IMR-90 (cell line): ENCODE measurements around the gene GAPVD1. TPM values are rescaled to one million over a fixed set of nuclear protein-coding genes. Genes with fewer than 3 reads are reported as not detected.

Source experiments
- ATAC-seq: fragments of 200-7000 bp; cut with Tn5 transposase; 2 replicates; pipeline ENCODE4 v1.9.1; 2020; ENCODE audit warnings: low read depth, mild to moderate bottlenecking, moderate library complexity
- BruUV-seq: library from RNA; stranded (reverse); fragments of 400-500 nt; replicated peaks from 2 replicates; lab custom pipeline; 2021; lab: Mats Ljungman, UMichigan
- CTCF ChIA-PET: fragments of 300-600 bp; formaldehyde crosslinking; extraction: SDS; loops from one replicate; lab custom pipeline; 2021; ENCODE audit warnings: antibody characterized with exemption; lab: Yijun Ruan, JAX
- POLR2A ChIA-PET: fragments of 300-600 bp; sonication (Branson Sonifier 250); formaldehyde crosslinking; loops from one replicate; lab custom pipeline; 2022; ENCODE audit warnings: antibody characterized with exemption; ENCODE audit not compliant: unreplicated experiment; lab: Charles Lee
- DNase-seq: peaks from one replicate; pipeline ENCODE4 v3.0.0; 2013
- H2AFZ ChIP-seq: replicated peaks from 2 replicates; pipeline ENCODE3; 2013; ENCODE audit warnings: low read length, mild to moderate bottlenecking; ENCODE audit not compliant: poor library complexity
- H2AK5ac ChIP-seq: 2 replicates; pipeline ENCODE4 v1.6.1; 2013; ENCODE audit warnings: low read depth, low read length, inconsistent platforms
- H2AK9ac ChIP-seq: replicated peaks from 2 replicates; pipeline ENCODE3; 2013; ENCODE audit warnings: mild to moderate bottlenecking, low read depth, low read length, moderate library complexity; ENCODE audit not compliant: poor library complexity
- H2BK120ac ChIP-seq: 2 replicates; pipeline ENCODE4 v1.6.1; 2013; ENCODE audit warnings: low read depth, low read length, inconsistent platforms
- H2BK15ac ChIP-seq: 3 replicates; pipeline ENCODE4 v1.6.1; 2013; ENCODE audit warnings: low read depth, low read length, inconsistent platforms
- H2BK20ac ChIP-seq: 2 replicates; pipeline ENCODE4 v1.6.1; 2013; ENCODE audit warnings: low read depth, mild to moderate bottlenecking, inconsistent platforms, low read length, moderate library complexity
- H2BK5ac ChIP-seq: 2 replicates; pipeline ENCODE4 v1.6.1; 2013; ENCODE audit warnings: mild to moderate bottlenecking, low read depth, low read length, inconsistent platforms; ENCODE audit not compliant: poor library complexity, severe bottlenecking
- H3K14ac ChIP-seq: replicated peaks from 2 replicates; pipeline ENCODE4 v1.6.1; 2013; ENCODE audit warnings: low read depth, low read length, inconsistent platforms
- H3K18ac ChIP-seq: 2 replicates; pipeline ENCODE4 v1.6.1; 2013; ENCODE audit warnings: low read depth, low read length, control low read depth
- H3K23ac ChIP-seq: 2 replicates; pipeline ENCODE4 v1.6.1; 2013; ENCODE audit warnings: low read depth, low read length, inconsistent platforms
- H3K27ac ChIP-seq: 2 replicates; pipeline ENCODE4 v1.5.1; 2013; ENCODE audit warnings: mild to moderate bottlenecking, control low read depth, low read length; ENCODE audit not compliant: insufficient read depth
- H3K27me3 ChIP-seq: 2 replicates; pipeline ENCODE4 v1.6.1; 2013; ENCODE audit warnings: low read length; ENCODE audit not compliant: control insufficient read depth, insufficient read depth
- H3K36me3 ChIP-seq: 2 replicates; pipeline ENCODE4 v1.6.1; 2013; ENCODE audit warnings: low read length, mixed read lengths; ENCODE audit not compliant: control insufficient read depth, insufficient read depth
- H3K4ac ChIP-seq: 2 replicates; pipeline ENCODE4 v1.6.1; 2013; ENCODE audit warnings: low read depth, low read length, inconsistent platforms
- H3K4me1 ChIP-seq: 2 replicates; pipeline ENCODE4 v1.6.1; 2013; ENCODE audit warnings: low read length, mixed read lengths; ENCODE audit not compliant: control insufficient read depth, insufficient read depth
- H3K4me2 ChIP-seq: 2 replicates; pipeline ENCODE4 v1.6.1; 2013; ENCODE audit warnings: low read depth, mild to moderate bottlenecking, control low read depth, low read length, moderate library complexity
- H3K4me3 ChIP-seq: 2 replicates; pipeline ENCODE4 v1.5.1; 2013; ENCODE audit warnings: low read depth, mild to moderate bottlenecking, control low read depth, low read length, moderate library complexity; ENCODE audit not compliant: insufficient read depth
- H3K56ac ChIP-seq: 2 replicates; pipeline ENCODE4 v1.6.1; 2013; ENCODE audit warnings: low read length, inconsistent platforms; ENCODE audit not compliant: insufficient read depth; ENCODE audit errors: extremely low read depth
- H3K79me1 ChIP-seq, 2 experiments: 2 replicates each; pipeline ENCODE4 v1.6.1; 2013; ENCODE audit warnings: low read length in 2 of 2, inconsistent platforms in 1 of 2, low read depth in 1 of 2
- H3K9ac ChIP-seq: 2 replicates; pipeline ENCODE4 v1.6.1; 2013; ENCODE audit warnings: low read depth, low read length, control low read depth
- H3K9me1 ChIP-seq: 2 replicates; pipeline ENCODE4 v1.6.1; 2013; ENCODE audit warnings: low read length, inconsistent platforms; ENCODE audit not compliant: insufficient read depth
- H3K9me3 ChIP-seq: 2 replicates; pipeline ENCODE4 v1.6.1; 2013; ENCODE audit warnings: low read length; ENCODE audit not compliant: control insufficient read depth, insufficient read depth
- H4K20me1 ChIP-seq: 2 replicates; pipeline ENCODE4 v1.6.1; 2013; ENCODE audit warnings: low read length, inconsistent platforms; ENCODE audit not compliant: insufficient read depth
- H4K5ac ChIP-seq: 2 replicates; pipeline ENCODE4 v1.6.1; 2013; ENCODE audit warnings: mild to moderate bottlenecking, low read depth, low read length, control low read depth
- H4K8ac ChIP-seq, 2 experiments: 2 replicates each; pipeline ENCODE4 v1.6.1; 2013; ENCODE audit warnings: low read depth in 2 of 2, low read length in 2 of 2, control low read depth in 1 of 2, inconsistent platforms in 1 of 2
- H4K91ac ChIP-seq: 2 replicates; pipeline ENCODE4 v1.6.1; 2013; ENCODE audit warnings: low read depth, low read length, inconsistent platforms; ENCODE audit not compliant: insufficient read depth
- BHLHE40 ChIP-seq: fragments of 150-350 bp; IDR thresholded peaks from 2 replicates; pipeline ENCODE4 v1.6.1; 2016; ENCODE audit warnings: mild to moderate bottlenecking, low read depth, low read length
- CEBPB ChIP-seq: IDR thresholded peaks from 2 replicates; pipeline ENCODE4 v1.6.1; 2012; ENCODE audit warnings: low read depth, low read length, improper control_type of control experiment
- CHD1 ChIP-seq: IDR thresholded peaks from 2 replicates; pipeline ENCODE4 v1.6.1; 2012; ENCODE audit warnings: low read depth, low read length, improper control_type of control experiment
- FOS ChIP-seq: fragments of 150-350 bp; IDR thresholded peaks from 2 replicates; pipeline ENCODE4 v1.6.1; 2016; ENCODE audit warnings: low read depth, low read length
- MAFK ChIP-seq: IDR thresholded peaks from 2 replicates; pipeline ENCODE4 v1.6.1; 2012; ENCODE audit warnings: low read depth, low read length, improper control_type of control experiment
- MAZ ChIP-seq: IDR thresholded peaks from 2 replicates; pipeline ENCODE4 v1.6.1; 2012; ENCODE audit warnings: low read depth, mild to moderate bottlenecking, low read length, improper control_type of control experiment, moderate library complexity, borderline replicate concordance
- POLR2A ChIP-seq: IDR thresholded peaks from 2 replicates; pipeline ENCODE4 v1.6.1; 2012; ENCODE audit warnings: mild to moderate bottlenecking, low read depth, low read length
- RAD21 ChIP-seq: IDR thresholded peaks from 2 replicates; pipeline ENCODE4 v1.6.1; 2012; ENCODE audit warnings: low read length, improper control_type of control experiment
- RCOR1 ChIP-seq: IDR thresholded peaks from 2 replicates; pipeline ENCODE4 v1.6.1; 2012; ENCODE audit warnings: mild to moderate bottlenecking, low read length, improper control_type of control experiment; ENCODE audit not compliant: insufficient replicate concordance
- RFX5 ChIP-seq: IDR thresholded peaks from 2 replicates; pipeline ENCODE4 v1.8.0; 2012; ENCODE audit warnings: low read depth, mild to moderate bottlenecking, low read length, moderate library complexity
- WGBS, 2 experiments: methylation state at CpG; one replicate each; pipeline versions ENCODE4 v1.1.5 to v1.1.7; 2013; ENCODE audit warnings: missing lambda C conversion rate in 2 of 2; ENCODE audit not compliant: insufficient read length in 1 of 2; ENCODE audit errors: extremely low coverage in 2 of 2; 5-methylcytosine and 5-hydroxymethylcytosine counted together
- dilution Hi-C: fragments of 300-500 bp; cut with HindIII; formaldehyde crosslinking; loops from one replicate; pipeline ENCODE4 v1.14.3; 2018; ENCODE audit warnings: low sequenced_read_pairs; ENCODE audit not compliant: unreplicated experiment
- in situ Hi-C: fragments of 300-500 bp; cut with MboI; formaldehyde crosslinking; loops from 3 replicates; pipeline ENCODE4 v1.14.3; 2019; ENCODE audit warnings: low sequenced_read_pairs, inconsistent platforms, mixed read lengths
- intact Hi-C: fragments of 100-400 bp; cut with micrococcal nuclease; formaldehyde crosslinking; loops from 2 replicates; pipeline ENCODE4 v1.10.0; 2022
- polyA plus RNA-seq, 3 experiments: library from polyadenylated mRNA; depleted of rRNA; stranded (reverse); fragments of >200 nt; gene quantifications; 2 replicates each; pipeline ENCODE4 v1.2.3, GENCODE V29; 2012; ENCODE audit warnings: low replicate concordance in 1 of 3
- total RNA-seq: library from RNA; depleted of rRNA; stranded (reverse); fragments of >200 nt; gene quantifications from 2 replicates; pipeline ENCODE4 v1.2.3, GENCODE V29; 2012

Gene GAPVD1
- total and polyA plus RNA-seq, 2 of the 4 experiments (the other 2 are of a cell fraction): 13.8 to 50.9 TPM

- ChIA-PET POLR2A (no interaction called here), CTCF (no interaction called here)
- Histone ChIP-seq H3K4me1 (peaks cover 8% of the 10 kb centered on the region), H4K20me1 (peaks cover 13% of the 10 kb centered on the region), H3K14ac (no peak overlapping the region), H3K4ac (no peak overlapping the region), H2BK15ac (no peak overlapping the region), H2BK20ac (no peak overlapping the region), H3K9me3 (no peaks in the 10 kb centered on the region), H3K4me2 (no peak overlapping the region), H2AK5ac (no peak overlapping the region), H3K36me3 (peaks cover 38% of the 10 kb centered on the region), H3K9ac (no peak overlapping the region), H3K79me1 (peaks cover 8 to 9% of the 10 kb centered on the region in 2 experiments), H2AK9ac (no peak overlapping the region), H4K8ac (no peak overlapping the region), H3K27me3 (no peaks in the 10 kb centered on the region), H2AFZ (no peak overlapping the region), H3K56ac (no peak overlapping the region), H2BK5ac (no peak overlapping the region), H3K9me1 (peaks cover 3% of the 10 kb centered on the region; the same call in 1 of the 2 replicates), H3K4me3 (no peak overlapping the region), H4K5ac (no peak overlapping the region), H3K23ac (no peak overlapping the region), H2BK120ac (no peak overlapping the region), H3K27ac (no peak overlapping the region), H4K91ac (no peak overlapping the region), H3K18ac (no peak overlapping the region)
- BruUV-seq: no TSS peak
- dilution Hi-C loops: no loop called here
- intact Hi-C loops: no loop called here
- in situ Hi-C loops: no loop called here
- DNase-seq (no peak), ATAC-seq (no peak)
- WGBS, 2 experiments: no CpG with 5 or more reads among the region's 3 CpGs
- TF ChIP-seq BHLHE40: no peak
- TF ChIP-seq CHD1: no peak
- no peak for TF ChIP-seq RFX5
- TF ChIP-seq RAD21: no peak
- no peak for TF ChIP-seq MAZ
- no peak for TF ChIP-seq CEBPB
- TF ChIP-seq MAFK: no peak
- no peak for TF ChIP-seq RCOR1
- TF ChIP-seq FOS: no peak
- TF ChIP-seq POLR2A: no peak
These were observed 70.9 kb downstream of the GAPVD1 start for GRCh38 chr9:125332527-125332926.
